Endometrial microvascular endothelial cells (primary cell): ENCODE data around the gene SPG11. TPM values are rescaled to one million over a fixed set of nuclear protein-coding genes. Genes with fewer than 3 reads are reported as not detected.
"Not testable (repeated sequence)": the region's sequence is repeated elsewhere in the genome, so short reads cannot be mapped to it uniquely, and the experiment has no call there.

Experiments
- in situ Hi-C: cut with HindIII; loops from 2 replicates; pipeline ENCODE4 v1.10.0; 2017; ENCODE audit warnings: low sequenced_read_pairs, low pct_unique_long_range_greater_than_20kb; ENCODE audit errors: inconsistent ontology term
- total RNA-seq: library from RNA; depleted of rRNA; stranded (reverse); fragments of >200 nt; gene quantifications from one replicate; pipeline ENCODE4 v1.2.3, GENCODE V29; 2015; ENCODE audit errors: inconsistent ontology term

The SPG11 gene
- total RNA-seq, 1 donor from 2014 or later = 19.8 TPM

- in situ Hi-C loops = no loop called here
Measured at GRCh38 chr15:44537735-44538240, 125.7 kb downstream of the SPG11 start.

- in situ Hi-C loops = no loop called here
Measured at GRCh38 chr15:44536962-44537734, 126.3 kb downstream of the SPG11 start, which contains the start of gene EIF3J. TSS of gene EIF3J (plus strand) at chr15:44537147. CDS start at chr15:44537195, 48 bp downstream.

- in situ Hi-C loops = no loop called here
Measured at GRCh38 chr15:44536302-44536961, 127.0 kb downstream of the SPG11 start.

- in situ Hi-C loops = no loop called here
Measured at GRCh38 chr15:44535523-44536301, 127.8 kb downstream of the SPG11 start.

GRCh38 chr15:44535092-44535491 lies 128.4 kb downstream of the SPG11 start:
- in situ Hi-C loops = no loop called here

- in situ Hi-C loops = no loop called here
Measured at GRCh38 chr15:44532689-44533088, 130.8 kb downstream of the SPG11 start.

GRCh38 chr15:44532275-44532674 lies 131.2 kb downstream of the SPG11 start:
- in situ Hi-C loops = not testable (repeated sequence)

- in situ Hi-C loops = no loop called here
Measured at GRCh38 chr15:44530653-44531052, 132.8 kb downstream of the SPG11 start.

DNA sequence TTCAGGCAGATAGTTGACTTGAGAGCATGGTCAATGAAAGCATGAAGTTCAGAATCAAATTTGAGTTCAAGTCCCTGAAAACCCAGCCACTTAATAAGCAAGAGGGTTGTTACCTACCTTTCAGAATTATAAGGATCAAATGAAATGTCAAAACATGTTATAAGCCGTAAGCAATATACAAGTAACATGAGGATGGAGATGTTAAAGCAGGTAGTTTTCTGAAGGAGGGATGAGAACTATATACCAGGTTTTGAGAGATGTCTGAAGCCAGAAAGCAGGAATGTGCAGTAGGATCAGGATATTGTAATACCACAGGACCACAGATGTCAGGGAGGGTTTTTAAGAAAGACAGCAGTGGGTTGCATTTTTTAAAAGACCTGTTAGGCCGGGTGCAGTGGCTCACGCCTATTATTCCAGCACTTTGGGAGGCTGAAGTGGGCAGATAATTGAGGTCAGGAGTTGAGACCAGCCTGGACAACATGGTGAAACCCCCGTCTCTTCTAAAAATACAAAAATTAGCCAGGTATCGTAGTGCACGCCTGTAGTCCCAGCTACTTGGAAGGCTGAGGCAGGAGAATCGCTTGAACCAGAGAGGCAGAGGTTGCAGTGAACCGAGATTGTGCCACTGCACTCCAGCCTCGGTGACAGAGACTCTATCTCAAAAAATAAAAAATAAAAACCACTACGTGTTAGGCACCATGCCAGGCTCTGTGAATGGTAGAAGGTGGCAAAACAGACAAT lies 133.4 kb downstream of the SPG11 start:
- in situ Hi-C loops = no loop called here

DNA sequence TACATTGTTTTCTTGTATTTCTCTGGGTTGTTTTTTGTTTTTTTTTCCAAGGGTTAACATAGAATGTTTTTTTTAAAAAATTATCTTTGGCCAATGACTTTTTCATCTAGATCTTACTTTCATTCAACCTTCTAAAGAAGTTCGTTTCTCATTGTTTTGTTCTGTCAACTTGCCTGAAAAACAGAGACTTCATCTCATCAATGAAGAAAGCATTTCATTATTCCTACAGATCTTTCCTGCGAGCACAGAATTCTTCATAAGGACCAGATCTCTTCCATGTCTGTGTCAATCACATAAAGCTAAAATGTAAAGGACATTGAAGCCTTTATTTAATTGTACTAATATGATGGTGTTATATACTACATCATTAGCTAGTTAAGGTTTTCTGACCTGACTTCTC lies 136.2 kb downstream of the SPG11 start:
- in situ Hi-C loops = no loop called here

- in situ Hi-C loops = no loop called here
Measured at GRCh38 chr15:44525018-44525417, 138.4 kb downstream of the SPG11 start.

DNA sequence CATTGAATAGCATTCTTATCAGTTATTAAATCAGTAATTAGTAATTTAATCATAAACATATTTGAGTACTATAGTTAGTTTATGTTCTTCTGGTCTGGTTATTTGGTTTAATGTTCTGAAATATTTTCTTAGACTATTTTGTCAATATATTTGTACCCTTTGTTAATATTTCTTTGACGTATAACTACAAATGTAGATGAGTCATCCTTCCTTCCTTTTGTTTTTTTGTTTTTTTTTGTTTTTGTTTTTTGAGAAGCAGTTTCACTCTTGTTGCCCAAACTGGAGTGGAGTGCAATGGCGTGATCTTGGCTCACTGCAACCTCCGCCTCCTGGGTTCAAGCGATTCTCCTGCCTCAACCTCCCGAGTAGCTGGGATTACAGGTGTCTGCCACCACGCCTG lies 143.9 kb downstream of the SPG11 start:
- in situ Hi-C loops = loop anchor here (25.0 kb wide), 1 partner anchor 607 kb away; no protein-coding TSS in a partner anchor

- in situ Hi-C loops = loop anchor here (25.0 kb wide), 1 partner anchor 604 kb away; no protein-coding TSS in a partner anchor
Measured at GRCh38 chr15:44516436-44516835, 147.0 kb downstream of the SPG11 start.

Other genes starting within 250 kb of the SPG11 start
- 50.4 TPM for gene CTDSPL2, start 236.0 kb downstream of the SPG11 start, total RNA-seq
- gene EIF3J, start 126.5 kb downstream of the SPG11 start, total RNA-seq = 98.8 TPM
- not detected for gene PATL2, start 47.7 kb upstream of the SPG11 start, total RNA-seq
- gene B2M, start 47.9 kb upstream of the SPG11 start, total RNA-seq = 4,064 TPM
- 21.7 TPM for gene TRIM69, start 72.9 kb upstream of the SPG11 start, total RNA-seq